ENCODE data around the gene SLC25A30.

DNA sequence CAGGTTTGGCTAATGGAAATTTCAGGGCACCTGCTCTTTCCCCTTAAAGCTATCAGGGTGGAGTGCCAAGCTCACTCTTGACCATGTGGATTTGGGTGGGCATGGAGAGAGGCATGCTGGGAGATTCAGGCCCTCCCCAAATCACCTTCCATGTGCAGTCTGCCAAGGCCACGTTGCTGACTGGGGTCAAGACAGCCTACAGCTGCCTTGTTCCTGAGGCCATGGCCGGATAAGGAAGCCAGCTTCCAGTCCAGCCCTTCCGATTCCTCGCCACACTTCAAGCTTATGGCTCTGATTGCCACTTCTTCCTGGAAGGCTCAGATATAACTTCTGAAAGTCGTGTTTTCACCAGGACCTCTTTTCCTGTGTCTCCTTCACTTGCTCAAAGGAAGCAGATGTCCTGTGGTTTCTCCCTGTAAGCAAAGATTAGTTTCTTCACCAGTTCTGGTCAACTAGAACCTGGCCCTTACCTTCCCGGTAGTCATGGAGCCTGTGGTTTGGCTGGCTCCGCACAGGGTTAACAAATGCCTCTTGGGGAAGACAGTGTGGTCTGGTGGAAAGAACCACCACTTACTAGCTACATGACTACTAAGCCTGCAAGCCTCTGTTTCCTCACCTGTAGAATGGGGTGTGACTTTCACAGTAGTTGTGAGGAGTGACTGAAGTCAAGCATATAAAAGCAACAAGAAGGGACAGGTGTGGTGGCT, 61.1 kb downstream of the SLC25A30 start:
- TF ChIP-seq, protein P1, sequence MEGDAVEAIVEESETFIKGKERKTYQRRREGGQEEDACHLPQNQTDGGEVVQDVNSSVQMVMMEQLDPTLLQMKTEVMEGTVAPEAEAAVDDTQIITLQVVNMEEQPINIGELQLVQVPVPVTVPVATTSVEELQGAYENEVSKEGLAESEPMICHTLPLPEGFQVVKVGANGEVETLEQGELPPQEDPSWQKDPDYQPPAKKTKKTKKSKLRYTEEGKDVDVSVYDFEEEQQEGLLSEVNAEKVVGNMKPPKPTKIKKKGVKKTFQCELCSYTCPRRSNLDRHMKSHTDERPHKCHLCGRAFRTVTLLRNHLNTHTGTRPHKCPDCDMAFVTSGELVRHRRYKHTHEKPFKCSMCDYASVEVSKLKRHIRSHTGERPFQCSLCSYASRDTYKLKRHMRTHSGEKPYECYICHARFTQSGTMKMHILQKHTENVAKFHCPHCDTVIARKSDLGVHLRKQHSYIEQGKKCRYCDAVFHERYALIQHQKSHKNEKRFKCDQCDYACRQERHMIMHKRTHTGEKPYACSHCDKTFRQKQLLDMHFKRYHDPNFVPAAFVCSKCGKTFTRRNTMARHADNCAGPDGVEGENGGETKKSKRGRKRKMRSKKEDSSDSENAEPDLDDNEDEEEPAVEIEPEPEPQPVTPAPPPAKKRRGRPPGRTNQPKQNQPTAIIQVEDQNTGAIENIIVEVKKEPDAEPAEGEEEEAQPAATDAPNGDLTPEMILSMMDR (IDR thresholded peaks at IDR 0.05), result no peak
- no peak for TF ChIP-seq POLR2A (IDR thresholded peaks at IDR 0.05)
- TF ChIP-seq POLR2AphosphoS5 (IDR thresholded peaks at IDR 0.05), result no peak

Measured in stomach (tissue), 4 donors.